Frontal cortex (tissue), 4 donors: Measurements from ENCODE around the gene PDXP. TPM values are rescaled to one million over a fixed set of nuclear protein-coding genes. Genes with fewer than 3 reads are reported as not detected.
A peak's percentile ranks its signal among the peaks of the same experiment; 100 is the strongest.

Experiments
- DNase-seq, 2 donors: peaks; one replicate each; pipeline ENCODE4 v3.0.0; 2012; ENCODE audit warnings: low spot score in 2 of 2
- FAIRE-seq: peaks from 2 replicates; lab custom pipeline; 2012; peaks lifted over from hg19 to GRCh38; lab: Jason Lieb, UNC
- total RNA-seq: library from RNA; depleted of rRNA; stranded (reverse); fragments of >200 nt; gene quantifications from one replicate; pipeline ENCODE4 v1.2.3, GENCODE V29; 2014
- donor health status: control.
- donor health status: control.
- donor health status: control.

Gene PDXP
- total RNA-seq, 1 donor from 2014 or later, result 44.0 TPM

DNA sequence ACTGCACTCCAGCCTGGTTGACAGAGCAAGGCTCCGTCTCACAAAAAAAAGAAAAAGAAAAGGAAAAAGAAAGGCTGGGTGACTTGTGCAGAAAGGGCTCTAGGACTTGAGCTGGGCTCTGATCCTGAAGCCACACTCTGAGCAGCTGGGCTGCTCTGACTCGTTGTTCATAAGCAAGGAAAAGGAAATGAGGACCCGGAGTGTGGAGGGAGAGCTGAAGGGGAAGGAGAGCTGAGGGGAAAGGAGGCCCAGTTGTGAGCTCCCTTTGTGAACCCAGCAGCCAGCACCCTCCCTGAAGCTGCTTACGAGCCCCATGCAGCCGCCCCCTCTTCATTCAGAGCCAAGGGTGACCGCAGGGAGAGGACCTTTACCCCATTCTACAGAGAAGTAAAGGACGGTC lies 31.4 kb upstream of the PDXP start:
- DNase-seq, result no peak
- FAIRE-seq, result no peak

DNA sequence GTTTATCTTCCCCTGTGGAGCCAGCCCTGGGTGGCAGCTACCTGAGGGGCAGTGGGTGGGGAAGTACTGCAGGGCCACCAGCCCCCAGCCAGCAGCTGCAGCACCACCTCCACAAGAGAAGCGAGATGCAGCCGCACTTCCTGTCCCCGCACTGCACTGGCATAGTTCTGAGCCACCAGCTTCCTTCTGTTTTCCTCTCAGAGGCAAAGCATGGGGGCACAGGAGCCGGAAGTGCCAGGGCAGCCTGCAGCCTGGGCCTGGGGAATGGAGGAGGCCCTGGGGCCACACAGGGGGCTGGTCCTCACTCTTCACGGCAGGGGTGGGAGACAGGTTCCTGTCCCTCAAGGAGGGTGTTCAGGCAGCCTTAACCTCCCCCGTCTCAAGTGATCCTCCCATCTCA lies 31.0 kb upstream of the PDXP start:
- DNase-seq, result no peak
- FAIRE-seq, result no peak

DNA sequence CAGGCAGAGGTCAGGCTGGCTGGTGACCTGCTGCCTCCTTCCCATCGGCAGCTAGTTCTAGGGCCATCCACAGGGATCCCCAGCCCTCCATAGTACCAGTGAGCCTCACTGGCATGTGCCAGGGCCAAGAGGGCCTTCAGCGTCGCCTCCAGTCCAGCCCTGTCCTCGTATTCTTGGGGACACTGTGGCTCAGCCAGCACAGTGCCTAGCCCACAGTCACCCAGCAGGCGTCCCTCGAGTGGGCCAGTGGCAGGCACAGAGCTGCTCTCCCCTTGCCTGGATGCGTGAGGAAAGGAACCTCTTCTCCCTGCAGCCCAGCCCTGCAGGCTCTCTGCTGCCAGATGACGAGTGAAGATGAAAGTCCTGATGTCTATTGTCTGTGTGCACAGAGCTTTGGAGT lies 29.7 kb upstream of the PDXP start:
- DNase-seq (no peak), FAIRE-seq (no peak)

DNA sequence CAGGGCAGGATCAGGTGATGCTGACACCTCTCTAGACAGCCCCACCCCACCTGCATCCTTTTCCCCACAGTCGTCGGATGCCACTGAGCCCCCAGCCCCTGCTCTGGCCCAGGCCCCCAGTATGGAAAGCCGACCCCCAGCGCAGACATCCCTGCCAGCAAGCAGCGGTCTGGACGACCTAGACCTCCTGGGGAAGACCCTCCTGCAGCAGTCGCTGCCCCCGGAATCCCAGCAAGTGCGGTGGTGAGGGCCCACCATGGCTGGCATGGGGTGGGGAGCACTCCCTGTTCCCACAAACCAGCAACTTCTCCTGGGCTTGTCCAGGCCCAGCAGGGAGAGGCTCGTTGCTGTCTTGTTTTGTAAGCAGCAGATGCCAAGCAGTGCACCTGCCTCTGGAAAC lies 28.6 kb upstream of the PDXP start:
- no peak for FAIRE-seq

DNA sequence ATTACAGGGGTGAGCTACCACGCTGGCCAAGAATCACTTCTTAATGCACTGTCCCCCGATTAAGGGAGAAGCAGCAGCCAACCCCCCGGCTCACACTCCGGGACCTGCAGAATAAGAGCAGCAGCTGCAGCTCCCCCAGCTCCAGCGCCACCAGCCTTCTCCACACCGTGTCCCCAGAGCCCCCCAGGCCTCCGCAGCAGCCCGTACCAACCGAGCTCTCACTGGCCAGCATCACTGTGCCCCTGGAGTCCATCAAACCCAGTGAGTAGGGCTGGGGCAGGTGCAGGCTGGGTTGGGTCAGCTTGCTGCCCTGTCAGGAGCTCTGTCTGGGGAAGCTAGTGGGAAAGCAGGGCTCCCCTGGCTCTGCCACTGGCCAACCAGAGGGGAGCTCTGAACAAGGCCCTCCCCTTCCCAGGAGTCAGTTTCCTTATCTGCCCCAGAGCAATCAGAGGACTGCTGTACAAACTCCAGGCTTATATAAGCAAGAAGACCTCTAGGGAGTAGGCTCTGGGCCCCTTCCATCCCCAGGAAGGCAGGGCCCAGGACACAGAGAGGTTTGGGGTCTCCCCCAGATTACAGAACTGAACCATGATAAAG lies 27.6 kb upstream of the PDXP start:
- FAIRE-seq, result no peak
- DNase-seq, result no peak

More for the DNA sequence above, 28.6 kb upstream of the PDXP start:
- DNase-seq, result no peak

DNA sequence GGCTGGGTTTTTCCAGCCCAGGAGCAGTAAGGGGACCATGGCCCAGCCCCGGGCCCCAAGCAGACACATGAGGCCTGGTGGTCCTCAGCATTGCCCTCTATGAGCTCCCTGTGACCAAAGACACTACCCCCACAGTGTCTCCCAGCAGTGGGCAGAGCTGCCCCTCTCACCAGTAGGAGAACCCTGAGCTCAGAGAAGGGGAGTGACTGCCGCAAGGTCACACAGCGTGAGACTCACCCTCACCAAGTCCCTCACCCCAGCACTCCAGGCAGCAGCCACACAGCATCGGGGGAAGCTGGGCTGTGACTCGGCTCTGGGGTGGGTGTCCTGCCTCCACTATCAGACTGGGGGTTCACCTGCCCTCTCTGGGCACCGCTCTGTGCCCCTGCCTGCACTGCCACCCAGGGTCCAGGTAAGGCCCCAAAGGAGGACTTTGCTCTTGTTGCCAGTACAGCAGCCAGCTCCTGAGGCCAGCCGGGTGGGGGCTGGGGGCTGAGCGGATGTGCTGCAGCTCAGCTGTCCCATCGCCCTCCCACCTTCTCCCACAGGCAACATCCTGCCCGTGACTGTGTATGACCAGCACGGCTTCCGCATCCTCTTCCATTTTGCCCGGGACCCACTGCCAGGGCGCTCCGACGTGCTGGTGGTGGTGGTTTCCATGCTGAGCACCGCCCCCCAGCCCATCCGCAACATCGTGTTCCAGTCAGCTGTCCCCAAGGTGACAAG lies 26.9 kb upstream of the PDXP start:
- no peak for FAIRE-seq
- no peak for DNase-seq

DNA sequence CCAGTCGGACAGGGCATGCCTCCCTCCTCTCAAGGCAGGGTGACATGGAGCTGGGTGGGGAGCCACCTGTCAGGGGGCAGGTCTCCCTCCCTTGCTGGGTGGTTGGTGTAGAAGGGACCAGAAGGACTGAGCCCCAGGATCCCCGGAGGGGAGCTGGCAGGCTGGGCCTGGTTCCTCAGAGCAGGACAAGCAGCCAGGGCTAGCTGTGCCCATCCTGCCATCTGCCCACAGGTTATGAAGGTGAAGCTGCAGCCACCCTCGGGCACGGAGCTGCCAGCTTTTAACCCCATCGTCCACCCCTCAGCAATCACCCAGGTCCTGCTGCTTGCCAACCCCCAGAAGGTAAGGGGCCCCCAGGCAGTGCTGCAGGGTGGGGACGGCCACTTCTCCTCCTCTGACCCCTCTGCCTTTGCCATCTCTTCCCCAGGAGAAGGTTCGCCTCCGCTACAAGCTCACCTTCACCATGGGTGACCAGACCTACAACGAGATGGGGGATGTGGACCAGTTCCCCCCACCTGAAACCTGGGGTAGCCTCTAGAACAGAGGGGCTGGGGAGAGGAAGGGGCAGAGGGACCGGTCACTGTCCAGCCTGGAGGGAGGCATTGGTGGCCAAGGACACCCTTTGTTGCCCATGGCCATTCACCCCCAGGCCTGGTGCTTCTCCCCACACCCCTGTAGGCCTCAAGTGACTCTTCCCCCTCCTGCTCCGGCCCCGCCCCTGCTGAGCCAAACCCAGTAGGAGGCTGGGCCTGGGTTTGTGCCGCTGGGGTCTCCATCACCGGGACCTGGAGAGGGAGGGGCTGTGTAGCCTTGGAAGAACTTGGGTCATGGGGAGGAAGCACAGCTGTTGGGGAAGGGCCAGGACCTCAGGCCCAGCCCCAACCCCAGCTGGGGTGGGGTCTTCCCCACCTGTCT lies 26.1 kb upstream of the PDXP start:
- FAIRE-seq (no peak), DNase-seq (no peak)

DNA sequence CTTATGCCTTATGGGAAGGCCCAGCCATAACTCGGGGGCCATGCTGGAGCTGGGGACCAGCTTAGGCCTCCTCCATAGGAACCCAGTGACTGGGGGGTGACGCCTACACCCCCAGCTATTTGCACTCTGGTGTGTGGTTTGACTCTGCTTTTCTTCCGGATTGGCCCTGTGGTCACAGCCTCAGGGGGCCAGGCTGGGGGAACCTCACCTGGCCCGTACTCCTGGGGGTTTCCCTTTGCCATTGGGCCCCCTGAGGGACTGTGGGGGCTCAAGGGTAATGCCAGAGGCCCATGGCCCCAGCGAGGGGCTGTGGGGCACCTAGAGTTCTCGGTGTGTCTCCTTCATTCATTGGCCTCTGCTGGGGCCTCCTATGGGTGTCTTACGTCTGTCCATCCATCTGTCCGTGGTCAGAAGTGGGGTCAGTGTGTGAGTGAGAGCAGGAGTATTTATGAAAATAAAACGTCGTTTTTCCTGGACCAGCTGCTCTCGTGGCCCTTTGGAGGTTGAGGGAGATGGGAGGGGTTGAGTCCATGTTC lies 25.4 kb upstream of the PDXP start:
- DNase-seq, result no peak
- FAIRE-seq, result no peak

DNA sequence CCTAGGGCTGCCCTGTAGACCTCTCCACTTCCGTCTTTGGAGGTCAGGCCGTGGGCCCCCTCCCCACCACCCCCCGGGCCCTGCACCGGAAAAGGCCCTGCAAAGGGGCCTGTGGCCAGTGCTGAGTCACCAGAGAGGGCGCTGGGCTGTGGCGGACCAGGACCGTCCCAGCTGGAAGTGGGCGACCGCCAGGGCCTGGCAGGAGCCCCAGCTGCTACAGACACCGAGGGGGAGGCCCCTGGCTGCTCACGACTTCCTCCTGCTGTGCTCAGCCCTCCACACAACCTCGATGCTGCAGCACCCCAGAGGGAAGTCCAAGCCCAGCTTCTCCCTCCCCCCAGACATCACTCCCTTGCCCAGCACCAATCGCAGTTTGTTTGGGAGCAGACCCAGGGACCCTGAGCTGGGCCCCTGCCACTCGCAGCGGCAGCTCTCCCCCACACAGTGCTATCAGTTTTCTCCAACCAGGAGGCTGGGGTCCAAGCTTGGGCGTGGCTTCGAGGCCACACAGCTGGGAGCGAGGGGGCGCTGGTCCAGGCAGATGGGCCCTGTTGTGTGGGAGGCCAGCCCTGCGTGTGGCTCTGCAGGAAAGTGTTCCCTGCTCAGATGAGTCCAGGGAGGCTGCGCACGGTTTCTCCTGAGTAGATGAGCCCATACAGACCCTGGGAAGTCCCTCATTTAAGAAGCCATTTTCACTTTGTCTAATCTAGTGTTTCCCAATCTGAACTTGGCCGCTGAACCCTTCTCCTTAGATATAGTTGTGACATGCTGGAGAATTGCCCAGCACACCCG lies 24.7 kb upstream of the PDXP start:
- FAIRE-seq, result no peak
- peak; percentile 70 to 87 for DNase-seq

DNA sequence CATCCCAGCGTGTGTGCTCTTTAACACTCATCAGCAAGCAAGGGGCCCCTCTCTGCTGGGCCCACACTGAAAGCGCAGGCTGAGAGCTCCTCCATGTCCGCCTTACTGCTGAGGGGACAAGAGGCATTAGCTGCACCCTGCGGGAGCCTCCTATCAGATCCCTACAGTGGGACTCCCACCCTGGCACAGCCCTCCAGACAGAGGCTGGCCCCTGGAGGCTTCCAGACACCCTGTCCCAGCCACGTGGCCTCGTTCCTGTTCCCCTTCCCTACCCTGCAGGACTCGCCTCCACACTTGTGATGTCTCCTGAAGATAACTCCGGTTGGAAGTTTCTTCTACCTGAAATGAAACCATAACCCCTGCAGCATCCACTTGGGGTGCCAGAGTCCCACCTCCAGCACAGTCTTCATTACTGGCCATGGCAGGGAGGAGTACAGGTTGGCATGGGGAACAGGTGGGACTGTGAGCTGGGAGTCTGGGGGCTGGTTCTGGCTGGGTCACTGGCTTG lies 24.1 kb upstream of the PDXP start:
- DNase-seq (no peak), FAIRE-seq (no peak)

DNA sequence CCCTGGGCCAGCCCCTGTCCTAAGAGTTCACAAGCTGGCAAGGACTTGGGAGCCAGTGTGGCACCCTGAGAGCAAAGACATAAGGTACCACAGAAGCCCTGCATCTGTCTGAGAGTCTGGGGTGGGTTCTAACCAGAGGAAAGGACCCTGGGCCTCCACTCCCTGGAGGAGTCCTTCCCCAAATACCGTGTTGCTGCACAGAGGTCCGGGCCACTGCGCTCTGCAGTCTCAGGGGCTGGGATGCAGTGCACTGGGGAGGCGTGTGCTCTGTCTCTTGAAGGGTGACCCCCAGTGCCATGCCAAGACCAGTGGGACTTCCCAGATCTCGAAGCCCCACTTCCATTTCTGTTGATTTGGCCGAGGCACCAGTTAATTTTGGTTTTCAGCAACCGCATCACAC lies 23.4 kb upstream of the PDXP start:
- FAIRE-seq, result no peak
- DNase-seq, result no peak

DNA sequence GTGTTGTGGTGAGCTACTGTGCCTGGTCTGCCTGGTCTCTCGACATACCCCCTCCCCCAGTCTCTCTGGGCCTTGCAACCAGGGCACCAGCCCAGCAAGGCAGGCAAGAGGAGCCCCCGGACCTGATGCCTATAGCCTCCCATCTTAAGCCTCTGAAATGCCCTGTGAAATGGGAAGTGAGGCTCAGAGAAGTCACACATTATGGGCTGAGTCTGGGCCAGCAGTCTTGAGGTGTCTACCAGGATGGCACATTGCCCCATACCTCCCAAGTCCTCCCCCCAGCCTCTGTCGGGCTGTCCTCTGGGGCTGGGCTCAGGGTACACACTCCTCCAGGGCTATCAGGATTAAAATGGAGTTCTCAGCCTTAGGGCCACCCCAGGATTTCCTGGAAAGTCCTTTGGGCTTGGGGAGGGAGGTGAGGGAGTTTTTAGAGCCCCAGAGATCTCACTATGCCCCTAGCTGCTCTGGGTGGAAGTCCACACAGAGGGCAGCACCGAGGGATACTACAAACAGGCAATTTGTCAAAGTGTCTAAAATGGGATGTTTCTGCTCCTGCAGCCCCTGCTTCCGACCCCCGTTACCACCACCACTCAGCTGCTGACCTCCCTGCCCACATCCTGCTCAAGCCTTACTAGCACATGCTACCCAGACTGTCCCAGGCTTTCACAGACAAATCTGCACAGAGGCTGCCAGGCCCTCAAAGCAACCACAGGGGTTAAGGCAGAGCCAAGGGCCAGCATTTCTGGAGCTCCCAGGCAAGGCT lies 22.2 kb upstream of the PDXP start:
- FAIRE-seq, result no peak
- no peak for DNase-seq

DNA sequence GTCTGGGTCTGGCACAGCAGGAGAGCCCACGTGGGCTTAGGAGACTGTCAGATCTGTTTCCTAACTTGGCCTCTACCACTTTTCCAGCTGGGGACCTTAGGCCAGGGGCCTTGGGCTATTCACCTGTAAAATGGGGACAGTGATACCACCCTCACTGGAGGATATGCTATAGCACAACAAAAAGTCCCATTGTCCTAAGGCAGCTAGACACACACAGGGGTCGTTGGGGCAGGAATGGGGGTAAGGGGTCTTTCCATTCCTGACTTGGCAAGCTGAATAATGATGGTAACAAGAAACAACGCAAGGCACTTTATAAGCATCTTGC lies 21.6 kb upstream of the PDXP start:
- FAIRE-seq (no peak), DNase-seq (no peak)

DNA sequence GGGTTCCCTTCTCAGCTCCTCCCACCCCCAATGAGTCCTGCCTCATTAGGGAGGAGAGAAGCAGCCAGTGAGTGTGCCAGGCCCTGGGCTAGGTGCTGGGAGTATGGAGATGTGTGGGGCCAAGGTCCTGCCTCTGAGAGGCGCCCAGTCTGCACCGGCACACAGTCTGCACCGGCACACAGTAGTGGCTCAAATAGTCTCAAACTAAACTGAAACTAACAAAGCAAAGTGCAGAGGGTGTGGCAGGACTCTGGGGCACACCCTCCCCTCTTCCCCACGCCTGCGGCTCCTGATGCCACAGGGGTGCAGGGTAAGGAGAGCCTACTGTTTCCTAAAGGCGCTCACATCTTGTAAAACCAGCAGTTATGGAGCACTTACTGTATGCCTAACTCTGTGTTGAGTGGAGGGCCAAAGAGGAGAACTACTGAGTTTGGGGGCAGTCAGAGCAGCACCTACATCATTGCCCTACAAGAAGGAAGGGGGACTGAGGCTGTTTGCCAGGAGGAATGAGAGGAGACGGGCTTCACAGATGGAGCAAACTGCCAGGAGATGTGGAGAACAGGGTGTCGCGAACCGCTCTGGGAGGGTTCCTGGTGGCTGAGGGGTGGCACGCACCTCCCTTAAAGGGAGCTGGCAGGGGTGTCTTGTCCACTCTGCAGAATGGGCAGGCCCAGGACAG lies 20.0 kb upstream of the PDXP start:
- DNase-seq (no peak), FAIRE-seq (no peak)

DNA sequence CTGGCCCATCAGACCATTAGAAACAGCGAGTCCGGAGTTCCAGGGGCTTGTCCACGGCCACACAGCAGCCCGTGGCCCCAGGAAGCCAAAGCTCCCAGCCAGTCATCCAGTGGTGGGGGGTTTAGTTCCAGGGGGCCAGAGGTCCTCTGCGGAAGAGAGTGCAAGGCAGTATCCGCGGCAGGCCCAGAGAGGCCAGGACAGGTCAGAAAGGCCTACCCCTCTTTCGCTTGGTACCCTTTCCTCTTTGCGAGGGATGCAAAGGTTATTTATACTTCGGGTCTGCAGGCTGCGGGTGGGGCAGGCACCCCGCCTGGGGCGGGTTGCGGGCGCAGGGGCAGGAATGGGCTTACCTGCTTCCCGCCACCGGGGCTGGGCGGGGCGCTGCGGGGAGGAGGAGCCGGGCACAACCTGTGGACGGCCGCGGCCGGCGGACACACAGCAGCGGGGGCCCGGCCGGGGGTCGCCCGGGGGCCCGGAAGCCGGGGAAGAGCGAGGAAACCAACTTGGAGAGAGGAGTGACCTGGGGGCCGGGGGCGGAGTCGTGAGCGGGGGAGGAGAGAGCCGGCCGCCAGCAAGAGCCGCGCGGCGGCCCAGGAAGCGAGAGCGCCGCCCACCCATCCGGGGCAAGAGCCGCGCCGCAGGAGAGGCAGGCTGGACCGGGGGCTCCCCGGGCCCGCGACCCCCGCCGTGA lies 19.3 kb upstream of the PDXP start, which contains the start of gene SH3BP1:
Gene SH3BP1, plus strand, starts transcription at position 600 of the 691 bp plus-strand sequence. CDS start 119 bp downstream, outside the sequence.
- no peak for FAIRE-seq
- peak; percentile 59 to 75 for DNase-seq

DNA sequence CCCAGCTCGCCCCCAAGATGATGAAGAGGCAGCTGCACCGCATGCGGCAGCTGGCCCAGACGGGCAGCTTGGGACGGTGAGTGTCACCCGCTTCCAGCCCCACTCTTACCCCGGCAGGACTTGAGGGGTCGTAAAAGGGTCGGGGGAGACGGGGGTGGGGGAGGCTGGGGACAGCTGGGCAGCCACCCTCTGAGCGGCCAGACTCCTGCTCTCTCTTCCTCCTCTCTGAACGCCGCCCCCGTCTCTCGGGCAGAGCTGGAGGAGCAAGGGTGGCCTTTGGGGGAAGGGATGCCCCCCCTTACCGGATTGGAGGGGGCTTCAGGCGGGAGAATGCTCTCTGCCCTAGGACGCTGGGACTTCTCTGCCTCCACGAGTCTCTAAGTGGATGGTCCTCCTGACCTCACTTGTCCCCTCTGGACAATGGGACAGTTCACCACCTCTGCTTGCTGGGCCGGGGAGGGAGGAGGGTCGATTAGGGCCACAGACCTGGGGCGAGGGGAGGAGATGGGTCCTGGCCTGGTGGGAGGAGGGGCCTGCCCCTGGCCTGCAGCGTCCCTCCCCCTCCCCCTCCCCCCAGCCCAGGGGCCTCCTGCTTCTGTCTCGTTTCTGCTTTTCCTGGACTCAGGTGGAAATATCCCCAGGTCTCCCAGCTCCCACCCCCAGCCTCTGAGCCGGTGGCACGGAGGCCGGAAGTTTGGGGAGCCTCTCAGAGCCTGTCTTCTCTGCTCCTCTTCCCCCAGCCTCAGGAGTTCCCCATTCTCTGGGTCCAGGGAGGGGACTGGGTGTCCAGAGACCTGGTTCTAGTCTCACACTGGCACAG lies 18.5 kb upstream of the PDXP start:
- FAIRE-seq, result no peak
- DNase-seq, result no peak
